HepG2 (cell line): ENCODE data around the gene STX4. TPM values are rescaled to one million over a fixed set of nuclear protein-coding genes. Genes with fewer than 3 reads are reported as not detected.
A peak's percentile ranks its signal among the peaks of the same experiment; 100 is the strongest.

Experiments used
- ATF7 ChIP-seq, 2 experiments: fragments of 450-650 bp in 1 of 2; sonication (generic) in 1 of 2; formaldehyde crosslinking in 1 of 2; IDR thresholded peaks; 2 replicates each; pipeline versions ENCODE4 v1.4.0 to v1.6.1; 2016 to 2020; ENCODE audit warnings: antibody characterized with exemption in 1 of 2, mild to moderate bottlenecking in 1 of 2, missing genetic modification reagents in 1 of 2
- BRD4 ChIP-seq: sonication (generic); formaldehyde crosslinking; IDR thresholded peaks from 2 replicates; pipeline ENCODE4 v1.4.0; 2020; ENCODE audit warnings: missing genetic modification reagents
- CCAR2 ChIP-seq: fragments of 200-400 bp; formaldehyde crosslinking; optimal IDR thresholded peaks from 2 replicates; pipeline ENCODE3; 2018; ENCODE audit warnings: low read depth, mild to moderate bottlenecking, low read length, moderate library complexity
- DMAP1 ChIP-seq: IDR thresholded peaks from 2 replicates; pipeline ENCODE4 v1.6.1; 2016
- ETV6 ChIP-seq: sonication (generic); formaldehyde crosslinking; conservative IDR thresholded peaks from 2 replicates; pipeline ENCODE4 v1.4.0; 2020; ENCODE audit warnings: missing genetic modification reagents
- HOXD1 ChIP-seq: sonication (generic); formaldehyde crosslinking; IDR thresholded peaks from 2 replicates; pipeline ENCODE4 v1.5.0; 2020; ENCODE audit warnings: missing genetic modification reagents
- KMT2A ChIP-seq: sonication (generic); formaldehyde crosslinking; IDR thresholded peaks from 2 replicates; pipeline ENCODE4 v1.4.0; 2020; ENCODE audit warnings: missing genetic modification reagents
- TAF15 ChIP-seq: fragments of 200-400 bp; formaldehyde crosslinking; IDR thresholded peaks from one replicate; pipeline ENCODE4 v1.6.1; 2018; ENCODE audit warnings: mild to moderate bottlenecking, low read depth, low read length; ENCODE audit not compliant: poor library complexity, severe bottlenecking
- ZNF547 ChIP-seq: sonication (generic); formaldehyde crosslinking; IDR thresholded peaks from 2 replicates; pipeline ENCODE4 v1.5.1; 2020; ENCODE audit warnings: mild to moderate bottlenecking, missing genetic modification reagents
- ZNF598 ChIP-seq: sonication (generic); formaldehyde crosslinking; IDR thresholded peaks from 2 replicates; pipeline ENCODE4 v1.5.1; 2020; ENCODE audit warnings: mild to moderate bottlenecking, missing genetic modification reagents, borderline replicate concordance
- ZNF766 ChIP-seq: sonication (generic); formaldehyde crosslinking; IDR thresholded peaks from 2 replicates; pipeline ENCODE4 v1.5.0; 2020; ENCODE audit warnings: missing genetic modification reagents, borderline replicate concordance
- ZNF773 ChIP-seq: sonication (generic); formaldehyde crosslinking; IDR thresholded peaks from 2 replicates; pipeline ENCODE4 v1.4.0; 2020; ENCODE audit warnings: missing genetic modification reagents, borderline replicate concordance
- ZNF792 ChIP-seq: IDR thresholded peaks from 2 replicates; pipeline ENCODE4 v1.6.1; 2016
- polyA plus RNA-seq, 8 experiments: library from polyadenylated mRNA; depleted of rRNA in 3 of 8; stranded (reverse) in 7 of 8; unstranded in 1 of 8; fragments of >200 nt; fragmentation: Illumina TruSeq in 4 of 8; extraction: Trizol in 4 of 8; gene quantifications; 2 replicates each; pipeline versions ENCODE4 v1.2.1 to v1.2.3, GENCODE V29; 2011 to 2016; ENCODE audit warnings: low read depth in 4 of 8, missing spikeins in 1 of 8, mixed read lengths in 1 of 8; ENCODE audit not compliant: insufficient read depth in 1 of 8
- total RNA-seq, 5 experiments: library from RNA; depleted of rRNA; stranded (reverse); fragments of >200 nt; fragmentation: Illumina TruSeq; extraction: Trizol; gene quantifications; 2 replicates each; pipeline ENCODE4 v1.2.3, GENCODE V29; 2016; ENCODE audit warnings: low read depth in 1 of 5
- TF ChIP-seq, protein P1 (sequence below): sonication (generic); formaldehyde crosslinking; conservative IDR thresholded peaks from 2 replicates; pipeline ENCODE4 v1.4.0; 2020; ENCODE audit warnings: mild to moderate bottlenecking, missing genetic modification reagents, moderate library complexity
- TF ChIP-seq, protein P2 (sequence below): sonication (generic); formaldehyde crosslinking; IDR thresholded peaks from 2 replicates; pipeline ENCODE4 v1.4.0; 2020; ENCODE audit warnings: mild to moderate bottlenecking, missing genetic modification reagents
- TF ChIP-seq, protein P3 (sequence below): IDR thresholded peaks from 2 replicates; pipeline ENCODE4 v1.6.1; 2012; ENCODE audit warnings: low read length, improper control_type of control experiment
- TF ChIP-seq, protein P4 (sequence below): sonication (generic); formaldehyde crosslinking; IDR thresholded peaks from 2 replicates; pipeline ENCODE4 v1.4.0; 2020; ENCODE audit warnings: low read depth, mild to moderate bottlenecking, missing genetic modification reagents
- TF ChIP-seq, protein P5 (sequence below): IDR thresholded peaks from 2 replicates; pipeline ENCODE4 v1.6.1; 2016; ENCODE audit warnings: control low read depth

Gene STX4
- total and polyA plus RNA-seq, 2 of the 13 experiments (the other 11 are each of a cell fraction or from before 2014, with no cell fraction given): 29.2 to 34.6 TPM

DNA sequence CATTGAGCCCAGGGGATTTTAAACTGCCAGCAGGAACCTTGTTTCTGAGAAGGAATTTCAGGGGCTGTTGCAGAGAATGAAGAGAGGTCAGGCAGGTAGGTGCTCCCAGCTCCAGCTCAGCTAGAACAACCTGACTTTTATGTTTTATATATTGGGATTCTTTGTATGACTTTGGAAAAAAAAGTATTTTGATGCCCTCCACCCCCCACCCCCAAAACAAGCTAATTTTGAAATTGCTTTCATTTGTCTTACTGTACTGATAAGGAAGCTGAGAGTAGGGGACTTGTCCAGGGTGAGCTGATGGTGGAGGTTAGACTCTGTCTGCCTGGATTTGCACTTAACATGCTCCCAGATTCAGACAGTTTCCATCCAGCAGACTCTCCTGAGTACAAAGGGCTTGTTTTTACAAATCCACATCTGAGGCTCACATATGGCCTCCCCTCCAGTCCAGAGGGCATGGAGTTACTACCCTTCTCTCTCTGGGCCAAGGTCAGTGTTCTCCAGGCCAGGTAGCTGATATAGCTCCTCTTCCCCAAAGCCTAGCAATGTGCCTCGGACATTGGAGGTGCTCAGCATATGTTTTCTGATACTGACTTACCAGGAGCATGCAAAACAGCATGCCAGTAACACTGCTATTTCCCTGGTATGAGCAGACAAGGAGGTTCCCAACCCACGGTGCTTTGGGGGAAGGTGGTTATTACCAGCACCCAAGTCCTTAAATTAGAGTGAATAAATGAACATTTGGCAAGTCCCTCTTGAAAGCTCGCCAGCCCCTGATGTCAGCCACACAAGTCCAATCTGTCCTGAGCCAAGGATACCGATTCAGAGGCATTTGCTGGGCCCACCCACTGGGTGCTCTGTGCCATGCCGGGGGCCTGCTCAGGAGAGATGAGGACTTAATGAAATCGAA, 34.3 kb upstream of the STX4 start (continued):
- TF ChIP-seq, protein P1, sequence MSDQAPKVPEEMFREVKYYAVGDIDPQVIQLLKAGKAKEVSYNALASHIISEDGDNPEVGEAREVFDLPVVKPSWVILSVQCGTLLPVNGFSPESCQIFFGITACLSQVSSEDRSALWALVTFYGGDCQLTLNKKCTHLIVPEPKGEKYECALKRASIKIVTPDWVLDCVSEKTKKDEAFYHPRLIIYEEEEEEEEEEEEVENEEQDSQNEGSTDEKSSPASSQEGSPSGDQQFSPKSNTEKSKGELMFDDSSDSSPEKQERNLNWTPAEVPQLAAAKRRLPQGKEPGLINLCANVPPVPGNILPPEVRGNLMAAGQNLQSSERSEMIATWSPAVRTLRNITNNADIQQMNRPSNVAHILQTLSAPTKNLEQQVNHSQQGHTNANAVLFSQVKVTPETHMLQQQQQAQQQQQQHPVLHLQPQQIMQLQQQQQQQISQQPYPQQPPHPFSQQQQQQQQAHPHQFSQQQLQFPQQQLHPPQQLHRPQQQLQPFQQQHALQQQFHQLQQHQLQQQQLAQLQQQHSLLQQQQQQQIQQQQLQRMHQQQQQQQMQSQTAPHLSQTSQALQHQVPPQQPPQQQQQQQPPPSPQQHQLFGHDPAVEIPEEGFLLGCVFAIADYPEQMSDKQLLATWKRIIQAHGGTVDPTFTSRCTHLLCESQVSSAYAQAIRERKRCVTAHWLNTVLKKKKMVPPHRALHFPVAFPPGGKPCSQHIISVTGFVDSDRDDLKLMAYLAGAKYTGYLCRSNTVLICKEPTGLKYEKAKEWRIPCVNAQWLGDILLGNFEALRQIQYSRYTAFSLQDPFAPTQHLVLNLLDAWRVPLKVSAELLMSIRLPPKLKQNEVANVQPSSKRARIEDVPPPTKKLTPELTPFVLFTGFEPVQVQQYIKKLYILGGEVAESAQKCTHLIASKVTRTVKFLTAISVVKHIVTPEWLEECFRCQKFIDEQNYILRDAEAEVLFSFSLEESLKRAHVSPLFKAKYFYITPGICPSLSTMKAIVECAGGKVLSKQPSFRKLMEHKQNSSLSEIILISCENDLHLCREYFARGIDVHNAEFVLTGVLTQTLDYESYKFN (CRISPR knock-in tag): peak; percentile 95
- TF ChIP-seq DMAP1 (CRISPR knock-in tag): peak; percentile 60; the same call in 1 of the 2 replicates
- no peak for TF ChIP-seq ZNF766 (CRISPR knock-in tag)
- TF ChIP-seq HOXD1: no peak
- TF ChIP-seq, protein P2, sequence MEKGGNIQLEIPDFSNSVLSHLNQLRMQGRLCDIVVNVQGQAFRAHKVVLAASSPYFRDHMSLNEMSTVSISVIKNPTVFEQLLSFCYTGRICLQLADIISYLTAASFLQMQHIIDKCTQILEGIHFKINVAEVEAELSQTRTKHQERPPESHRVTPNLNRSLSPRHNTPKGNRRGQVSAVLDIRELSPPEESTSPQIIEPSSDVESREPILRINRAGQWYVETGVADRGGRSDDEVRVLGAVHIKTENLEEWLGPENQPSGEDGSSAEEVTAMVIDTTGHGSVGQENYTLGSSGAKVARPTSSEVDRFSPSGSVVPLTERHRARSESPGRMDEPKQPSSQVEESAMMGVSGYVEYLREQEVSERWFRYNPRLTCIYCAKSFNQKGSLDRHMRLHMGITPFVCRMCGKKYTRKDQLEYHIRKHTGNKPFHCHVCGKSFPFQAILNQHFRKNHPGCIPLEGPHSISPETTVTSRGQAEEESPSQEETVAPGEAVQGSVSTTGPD: peak; percentile 79; the same call in 1 of the 2 replicates
- TF ChIP-seq, protein P3, sequence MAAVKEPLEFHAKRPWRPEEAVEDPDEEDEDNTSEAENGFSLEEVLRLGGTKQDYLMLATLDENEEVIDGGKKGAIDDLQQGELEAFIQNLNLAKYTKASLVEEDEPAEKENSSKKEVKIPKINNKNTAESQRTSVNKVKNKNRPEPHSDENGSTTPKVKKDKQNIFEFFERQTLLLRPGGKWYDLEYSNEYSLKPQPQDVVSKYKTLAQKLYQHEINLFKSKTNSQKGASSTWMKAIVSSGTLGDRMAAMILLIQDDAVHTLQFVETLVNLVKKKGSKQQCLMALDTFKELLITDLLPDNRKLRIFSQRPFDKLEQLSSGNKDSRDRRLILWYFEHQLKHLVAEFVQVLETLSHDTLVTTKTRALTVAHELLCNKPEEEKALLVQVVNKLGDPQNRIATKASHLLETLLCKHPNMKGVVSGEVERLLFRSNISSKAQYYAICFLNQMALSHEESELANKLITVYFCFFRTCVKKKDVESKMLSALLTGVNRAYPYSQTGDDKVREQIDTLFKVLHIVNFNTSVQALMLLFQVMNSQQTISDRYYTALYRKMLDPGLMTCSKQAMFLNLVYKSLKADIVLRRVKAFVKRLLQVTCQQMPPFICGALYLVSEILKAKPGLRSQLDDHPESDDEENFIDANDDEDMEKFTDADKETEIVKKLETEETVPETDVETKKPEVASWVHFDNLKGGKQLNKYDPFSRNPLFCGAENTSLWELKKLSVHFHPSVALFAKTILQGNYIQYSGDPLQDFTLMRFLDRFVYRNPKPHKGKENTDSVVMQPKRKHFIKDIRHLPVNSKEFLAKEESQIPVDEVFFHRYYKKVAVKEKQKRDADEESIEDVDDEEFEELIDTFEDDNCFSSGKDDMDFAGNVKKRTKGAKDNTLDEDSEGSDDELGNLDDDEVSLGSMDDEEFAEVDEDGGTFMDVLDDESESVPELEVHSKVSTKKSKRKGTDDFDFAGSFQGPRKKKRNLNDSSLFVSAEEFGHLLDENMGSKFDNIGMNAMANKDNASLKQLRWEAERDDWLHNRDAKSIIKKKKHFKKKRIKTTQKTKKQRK: no peak
- no peak for TF ChIP-seq ZNF773 (CRISPR knock-in tag)
- TF ChIP-seq KMT2A (CRISPR knock-in tag): no peak
- TF ChIP-seq ZNF598 (CRISPR knock-in tag): peak; percentile 26; the same call in 1 of the 2 replicates
- TF ChIP-seq ZNF792: no peak
- TF ChIP-seq CCAR2: no peak
- TF ChIP-seq BRD4 (CRISPR knock-in tag): no peak
- no peak for TF ChIP-seq ATF7 (IDR thresholded peaks at IDR 0.05)
- TF ChIP-seq ATF7 (CRISPR knock-in tag; IDR thresholded peaks at IDR 0.05): 0 out of 2 replicates have a peak, but pooled peaks have one; percentile 21
- TF ChIP-seq ZNF547 (CRISPR knock-in tag): 0 out of 2 replicates have a peak, but pooled peaks have one; percentile 44
- TF ChIP-seq, protein P4, sequence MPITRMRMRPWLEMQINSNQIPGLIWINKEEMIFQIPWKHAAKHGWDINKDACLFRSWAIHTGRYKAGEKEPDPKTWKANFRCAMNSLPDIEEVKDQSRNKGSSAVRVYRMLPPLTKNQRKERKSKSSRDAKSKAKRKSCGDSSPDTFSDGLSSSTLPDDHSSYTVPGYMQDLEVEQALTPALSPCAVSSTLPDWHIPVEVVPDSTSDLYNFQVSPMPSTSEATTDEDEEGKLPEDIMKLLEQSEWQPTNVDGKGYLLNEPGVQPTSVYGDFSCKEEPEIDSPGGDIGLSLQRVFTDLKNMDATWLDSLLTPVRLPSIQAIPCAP: no peak
- TF ChIP-seq, protein P5, sequence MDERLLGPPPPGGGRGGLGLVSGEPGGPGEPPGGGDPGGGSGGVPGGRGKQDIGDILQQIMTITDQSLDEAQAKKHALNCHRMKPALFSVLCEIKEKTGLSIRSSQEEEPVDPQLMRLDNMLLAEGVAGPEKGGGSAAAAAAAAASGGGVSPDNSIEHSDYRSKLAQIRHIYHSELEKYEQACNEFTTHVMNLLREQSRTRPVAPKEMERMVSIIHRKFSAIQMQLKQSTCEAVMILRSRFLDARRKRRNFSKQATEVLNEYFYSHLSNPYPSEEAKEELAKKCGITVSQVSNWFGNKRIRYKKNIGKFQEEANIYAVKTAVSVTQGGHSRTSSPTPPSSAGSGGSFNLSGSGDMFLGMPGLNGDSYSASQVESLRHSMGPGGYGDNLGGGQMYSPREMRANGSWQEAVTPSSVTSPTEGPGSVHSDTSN (CRISPR knock-in tag): no peak
- no peak for TF ChIP-seq TAF15
- 0 out of 2 replicates have a peak, but pooled peaks have one; percentile 6 for TF ChIP-seq ETV6 (CRISPR knock-in tag)
